Measurements from ENCODE around the gene ACSF3.

Gene ACSF3

DNA sequence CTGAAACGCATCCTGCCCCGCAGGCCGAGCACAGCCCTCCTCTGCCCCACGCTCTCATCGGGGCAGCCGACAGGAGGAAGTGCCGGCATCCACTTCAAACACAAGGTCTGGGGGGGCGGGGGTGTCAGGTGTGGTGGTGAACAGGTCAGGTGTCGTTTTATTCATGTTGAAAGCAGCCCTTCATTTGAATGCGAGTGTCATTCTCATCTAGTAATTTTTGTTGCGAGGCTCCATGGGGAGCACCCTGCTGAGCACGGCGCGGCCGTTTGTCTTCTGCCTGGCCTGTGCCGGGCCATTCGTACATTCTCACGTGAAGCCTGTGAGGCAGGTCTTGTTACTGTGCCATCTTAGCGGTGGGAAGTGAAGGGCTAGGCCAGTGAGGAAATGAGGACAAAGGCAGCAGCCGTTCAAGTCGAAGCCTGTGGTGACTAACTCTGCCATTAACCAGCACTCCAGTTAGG lies 1.9 kb downstream of the ACSF3 start:
- no peak for DNase-seq (ENCODE audit: low spot score)

DNA sequence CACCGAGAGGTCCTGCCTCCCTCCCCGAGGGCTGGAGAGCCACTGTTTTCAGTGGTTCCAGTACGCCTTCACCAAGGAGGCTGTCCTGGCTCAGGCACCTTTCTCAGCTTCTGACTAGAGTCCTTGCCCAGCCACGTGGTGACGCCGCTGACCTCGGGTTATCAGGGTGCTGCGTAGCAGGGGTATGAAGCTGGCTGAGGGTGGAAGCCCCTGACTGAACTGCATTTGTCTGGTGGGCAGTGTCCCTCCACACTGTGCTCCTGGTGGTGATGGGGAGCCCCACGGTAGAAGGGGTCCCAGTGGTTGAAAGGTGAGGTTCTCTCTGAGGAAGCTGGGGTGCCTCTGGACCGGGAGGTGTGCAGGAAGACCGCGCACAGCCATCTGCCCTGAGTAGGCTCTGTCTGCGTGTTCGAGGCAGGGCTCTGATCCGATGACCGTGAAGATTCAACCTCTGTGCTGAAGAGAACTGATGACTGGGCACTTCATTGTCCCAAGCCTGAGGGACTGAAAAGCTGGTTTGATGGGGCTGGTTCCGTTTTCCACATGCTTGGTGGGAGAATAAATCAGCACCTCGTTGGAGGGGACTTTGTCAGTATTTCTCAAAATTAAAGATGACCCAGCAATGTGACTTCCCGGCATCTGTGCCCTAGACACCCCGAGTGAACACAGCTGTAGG lies 2.5 kb downstream of the ACSF3 start:
- no peak for DNase-seq (ENCODE audit: low spot score)

DNA sequence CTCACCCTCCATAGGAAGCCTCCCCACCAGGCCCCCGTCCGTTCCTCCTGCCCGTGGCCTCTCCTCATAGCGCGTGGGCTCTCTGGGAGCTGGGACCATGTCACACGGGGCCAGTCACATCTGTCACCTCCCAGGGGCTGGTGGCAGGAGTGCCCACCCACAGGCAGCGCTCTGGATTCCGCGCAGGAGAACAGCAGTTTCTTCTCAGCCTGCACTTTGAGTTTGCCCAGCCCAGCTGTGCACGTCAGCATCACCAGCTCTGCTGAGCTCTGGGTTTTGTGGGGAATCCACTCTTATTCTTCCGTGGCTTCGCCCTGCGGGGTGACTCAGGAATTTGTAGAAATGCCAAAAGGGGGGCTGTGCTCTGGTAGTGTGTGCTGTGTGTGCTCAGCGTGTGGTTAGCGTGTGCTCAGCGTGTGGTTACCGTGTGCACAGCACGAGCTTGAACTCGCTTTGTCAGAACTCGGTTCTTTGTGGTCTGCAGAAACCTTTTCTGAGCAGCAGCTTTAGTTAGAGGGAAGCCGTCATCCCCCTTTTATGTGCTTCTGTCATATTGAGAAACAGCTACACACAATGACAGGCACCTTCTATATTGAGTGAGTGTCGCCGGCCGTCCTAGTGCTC lies 3.2 kb downstream of the ACSF3 start:
- no peak for DNase-seq (ENCODE audit: low spot score)

DNA sequence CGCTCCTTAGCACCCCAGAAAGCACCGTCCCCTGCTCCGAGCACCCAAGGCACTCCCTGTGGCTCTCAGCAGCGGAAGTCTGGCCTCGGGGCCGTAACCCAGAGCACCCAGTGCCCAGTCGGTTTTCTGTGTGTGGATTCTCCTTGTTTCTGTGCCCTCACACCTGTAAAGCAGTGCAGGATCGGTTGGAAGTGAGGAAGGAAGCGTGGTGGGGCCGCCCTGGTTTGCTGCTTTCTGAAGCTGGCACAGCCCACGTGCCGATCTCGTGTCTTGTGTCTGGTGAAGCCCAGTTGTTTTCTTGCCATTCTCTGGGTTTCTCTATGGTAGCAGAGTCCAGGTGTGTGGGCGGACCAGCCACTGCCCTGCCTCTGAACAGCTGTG lies 3.7 kb downstream of the ACSF3 start:
- DNase-seq (ENCODE audit: low spot score): no peak

DNA sequence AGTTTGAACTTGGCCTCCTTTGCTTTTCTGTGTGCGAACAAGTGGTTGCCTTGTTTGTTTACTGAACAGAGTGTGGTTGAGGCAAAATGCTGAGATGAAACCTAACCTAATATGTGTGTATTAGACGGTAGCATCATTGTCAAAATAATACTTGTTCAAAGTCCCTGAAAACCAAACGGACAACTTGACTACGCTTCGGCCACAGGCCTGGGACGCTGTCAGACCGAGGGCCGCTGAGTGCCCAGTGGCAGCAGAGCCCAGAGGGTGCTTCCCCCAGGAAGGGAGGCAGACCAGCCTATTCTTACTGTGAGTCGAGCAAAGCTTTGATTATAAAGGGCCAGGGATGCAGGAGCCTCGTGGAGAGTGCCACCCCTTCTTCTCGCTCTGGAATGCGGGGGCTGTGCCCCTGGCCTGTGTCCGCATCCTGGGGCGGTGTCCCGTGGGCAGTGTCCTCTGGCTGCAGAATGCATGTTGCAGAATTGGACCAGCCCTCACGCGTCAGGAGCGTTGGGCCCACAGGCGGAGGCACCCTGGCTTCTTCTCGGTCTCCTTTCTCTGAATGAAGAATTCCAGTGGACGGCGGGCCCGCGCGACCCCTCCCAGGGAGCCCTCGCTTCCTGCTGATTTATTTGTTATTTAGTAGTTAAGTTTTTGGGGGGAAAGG lies 5.2 kb downstream of the ACSF3 start:
- DNase-seq (ENCODE audit: low spot score): no peak

DNA sequence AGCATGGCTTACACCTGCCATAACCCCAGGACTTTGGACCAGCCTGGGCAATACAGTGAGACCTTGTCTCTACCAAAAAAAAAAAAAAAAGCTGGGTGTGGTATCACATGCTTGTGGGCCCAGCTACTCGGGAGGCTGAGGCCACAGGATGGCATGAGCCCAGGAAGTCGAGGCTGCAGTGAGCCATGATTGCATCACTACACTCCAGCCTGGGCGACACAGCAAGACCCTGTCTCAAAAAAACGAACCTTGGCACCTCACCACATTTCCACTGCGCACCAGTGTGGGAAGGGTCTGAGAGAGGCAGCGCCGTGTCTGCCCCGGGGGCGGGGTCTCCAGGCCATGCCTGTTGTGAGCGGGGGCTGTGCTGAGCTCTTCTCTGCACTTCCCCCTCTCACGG lies 6.3 kb downstream of the ACSF3 start:
- no peak for DNase-seq (ENCODE audit: low spot score)

DNA sequence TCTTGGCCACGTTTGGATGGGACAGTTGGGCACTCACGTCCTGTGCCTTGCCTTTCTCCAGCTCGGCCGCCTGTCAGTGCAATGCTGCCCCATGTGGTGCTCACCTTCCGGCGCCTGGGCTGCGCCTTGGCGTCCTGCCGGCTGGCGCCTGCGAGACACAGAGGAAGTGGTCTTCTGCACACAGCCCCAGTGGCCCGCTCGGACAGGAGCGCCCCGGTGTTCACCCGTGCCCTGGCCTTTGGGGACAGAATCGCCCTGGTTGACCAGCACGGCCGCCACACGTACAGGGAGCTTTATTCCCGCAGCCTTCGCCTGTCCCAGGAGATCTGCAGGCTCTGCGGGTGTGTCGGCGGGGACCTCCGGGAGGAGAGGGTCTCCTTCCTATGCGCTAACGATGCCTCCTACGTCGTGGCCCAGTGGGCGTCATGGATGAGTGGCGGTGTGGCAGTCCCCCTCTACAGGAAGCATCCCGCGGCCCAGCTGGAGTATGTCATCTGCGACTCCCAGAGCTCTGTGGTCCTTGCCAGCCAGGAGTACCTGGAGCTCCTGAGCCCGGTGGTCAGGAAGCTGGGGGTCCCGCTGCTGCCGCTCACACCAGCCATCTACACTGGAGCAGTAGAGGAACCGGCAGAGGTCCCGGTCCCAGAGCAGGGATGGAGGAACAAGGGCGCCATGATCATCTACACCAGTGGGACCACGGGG lies 7.1 kb downstream of the ACSF3 start:
- no peak for DNase-seq (ENCODE audit: low spot score)

DNA sequence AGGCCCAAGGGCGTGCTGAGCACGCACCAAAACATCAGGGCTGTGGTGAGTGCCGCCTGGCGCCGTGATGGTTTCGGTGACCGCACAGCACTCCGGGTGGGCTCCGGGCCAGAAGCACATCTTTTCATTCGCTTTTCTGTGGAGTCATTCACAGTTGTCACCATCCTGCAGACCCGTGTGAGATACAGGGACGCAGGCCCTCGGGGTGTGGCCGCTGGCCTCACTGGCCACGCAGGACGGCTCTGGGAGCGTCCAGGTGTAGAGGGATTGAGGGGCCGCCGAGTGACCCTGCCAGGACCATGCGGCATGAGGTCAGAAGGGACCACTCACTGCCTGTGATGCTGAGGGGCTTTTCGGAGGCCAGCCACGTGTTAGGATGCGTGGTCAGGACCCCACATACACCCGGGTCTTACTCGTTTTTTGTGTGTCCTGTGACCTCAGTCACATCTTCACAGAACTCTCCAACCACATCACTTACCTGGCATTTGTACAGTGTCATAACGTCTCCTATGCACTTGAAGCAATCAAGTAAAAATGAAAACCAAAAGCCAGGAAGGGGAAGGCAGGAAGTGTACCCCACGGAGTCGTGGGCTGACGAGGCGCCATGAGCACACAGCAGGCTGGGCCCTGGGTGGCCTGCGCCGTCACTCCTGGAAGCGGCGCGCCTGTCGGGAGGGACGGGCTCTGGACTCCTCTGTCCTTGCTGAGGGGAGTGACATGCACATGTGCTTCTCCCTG lies 7.8 kb downstream of the ACSF3 start:
- no peak for DNase-seq (ENCODE audit: low spot score)

DNA sequence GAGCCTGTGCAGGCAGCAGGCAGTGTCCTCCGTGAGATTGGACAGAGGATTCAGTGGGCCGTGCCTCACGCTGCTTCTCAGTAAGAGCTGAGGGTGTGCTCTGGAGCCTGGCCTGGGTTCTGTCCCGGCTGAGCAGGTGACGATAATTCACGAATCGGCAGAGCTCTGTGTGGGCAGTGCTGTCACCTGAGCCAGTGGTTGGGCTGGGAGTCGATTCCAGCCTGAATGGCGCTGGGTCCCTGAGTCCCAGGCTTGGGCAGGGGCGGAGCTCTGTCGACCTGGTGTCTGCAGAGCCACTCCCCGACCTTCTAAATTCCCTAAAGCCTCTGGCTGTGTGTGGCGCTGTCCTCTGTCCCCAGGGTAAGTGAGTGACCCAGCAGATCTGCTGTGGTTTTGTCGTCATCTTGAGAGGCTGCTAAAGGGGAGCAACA lies 8.4 kb downstream of the ACSF3 start:
- no peak for DNase-seq (ENCODE audit: low spot score)

DNA sequence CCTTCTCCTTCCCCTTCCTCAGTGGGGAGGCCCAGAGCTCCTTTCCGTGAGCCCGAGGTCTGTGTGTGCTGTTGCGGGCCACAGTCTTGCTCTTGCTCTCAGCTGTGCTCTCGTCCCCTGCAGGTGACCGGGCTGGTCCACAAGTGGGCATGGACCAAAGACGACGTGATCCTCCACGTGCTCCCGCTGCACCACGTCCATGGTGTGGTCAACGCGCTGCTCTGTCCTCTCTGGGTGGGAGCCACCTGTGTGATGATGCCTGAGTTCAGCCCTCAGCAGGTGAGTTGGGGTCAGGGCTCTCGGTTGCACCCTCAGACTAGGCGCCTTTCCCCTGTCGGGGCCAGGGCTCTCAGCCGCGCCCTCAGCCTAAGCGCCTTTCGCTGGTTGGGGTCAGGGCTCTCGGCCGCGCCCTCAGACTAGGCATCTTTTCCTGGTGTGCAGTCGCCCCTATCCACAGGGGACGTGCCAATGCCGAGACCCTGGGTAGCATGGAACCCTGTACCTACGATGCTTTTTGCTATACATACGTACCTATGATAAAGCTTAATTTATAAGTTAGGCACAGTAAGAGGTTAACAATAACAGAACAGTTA lies 8.9 kb downstream of the ACSF3 start:
- DNase-seq (ENCODE audit: low spot score): no peak

DNA sequence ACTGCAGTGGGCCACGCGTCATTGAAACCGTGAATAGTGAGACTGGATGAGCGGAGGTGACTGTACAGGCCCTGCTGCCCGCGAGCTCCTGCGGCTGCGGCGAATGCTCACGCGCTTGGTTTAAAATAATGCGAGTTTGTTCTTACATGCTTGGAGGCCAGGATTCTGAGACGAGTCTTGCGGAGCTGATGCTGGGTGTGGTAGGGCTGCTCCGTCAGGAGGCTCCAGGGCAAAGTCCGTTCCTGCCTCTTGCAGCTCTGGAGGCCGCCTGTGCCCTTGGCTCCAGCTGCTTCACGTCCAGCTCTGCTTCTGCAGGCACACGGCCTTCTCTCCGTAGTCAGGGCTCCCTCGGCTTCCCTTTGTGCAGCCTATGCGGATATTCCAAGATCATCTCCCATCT lies 9.5 kb downstream of the ACSF3 start:
- no peak for DNase-seq (ENCODE audit: low spot score)

DNA sequence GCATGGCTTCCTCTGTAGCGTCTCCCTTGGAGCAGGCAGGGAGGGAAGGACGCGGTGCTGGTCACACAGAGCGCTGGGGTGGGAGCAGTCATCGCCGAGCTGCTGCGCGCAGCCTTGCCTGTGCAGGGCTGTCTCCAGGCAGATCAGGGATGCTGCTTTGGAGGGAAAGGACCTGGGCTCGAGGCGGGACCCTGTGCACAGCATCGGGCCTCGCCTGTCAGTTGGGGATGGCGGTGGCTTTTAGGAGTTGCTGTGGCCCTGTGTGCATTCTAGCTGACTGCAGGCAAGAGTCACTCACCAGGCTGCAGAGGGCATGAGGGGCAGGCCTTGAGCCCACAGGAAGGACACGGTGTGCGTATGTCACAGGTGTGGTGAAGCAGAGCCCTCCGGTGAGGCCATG lies 10.1 kb downstream of the ACSF3 start:
- no peak for DNase-seq (ENCODE audit: low spot score)

DNA sequence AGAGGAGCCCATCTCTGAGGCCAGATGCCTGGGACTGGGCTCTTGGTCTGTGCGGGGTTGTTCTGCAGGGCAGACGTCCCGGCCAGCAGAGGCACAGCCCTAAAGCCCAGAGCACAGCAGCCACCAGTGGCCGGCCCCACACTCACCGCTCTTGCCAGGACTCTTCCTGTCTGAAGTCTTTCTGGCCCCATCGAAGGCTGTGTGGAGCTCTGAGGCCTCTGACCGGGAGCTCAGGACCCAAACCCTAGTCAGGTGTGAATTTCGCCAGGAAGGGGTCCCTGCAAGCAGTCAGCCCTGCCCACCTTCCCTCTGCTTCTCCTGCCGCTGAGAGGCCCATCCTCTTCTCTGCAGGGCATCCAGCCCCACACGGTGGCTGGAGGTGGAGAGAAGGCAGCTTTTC lies 10.7 kb downstream of the ACSF3 start:
- DNase-seq (ENCODE audit: low spot score): no peak

DNA sequence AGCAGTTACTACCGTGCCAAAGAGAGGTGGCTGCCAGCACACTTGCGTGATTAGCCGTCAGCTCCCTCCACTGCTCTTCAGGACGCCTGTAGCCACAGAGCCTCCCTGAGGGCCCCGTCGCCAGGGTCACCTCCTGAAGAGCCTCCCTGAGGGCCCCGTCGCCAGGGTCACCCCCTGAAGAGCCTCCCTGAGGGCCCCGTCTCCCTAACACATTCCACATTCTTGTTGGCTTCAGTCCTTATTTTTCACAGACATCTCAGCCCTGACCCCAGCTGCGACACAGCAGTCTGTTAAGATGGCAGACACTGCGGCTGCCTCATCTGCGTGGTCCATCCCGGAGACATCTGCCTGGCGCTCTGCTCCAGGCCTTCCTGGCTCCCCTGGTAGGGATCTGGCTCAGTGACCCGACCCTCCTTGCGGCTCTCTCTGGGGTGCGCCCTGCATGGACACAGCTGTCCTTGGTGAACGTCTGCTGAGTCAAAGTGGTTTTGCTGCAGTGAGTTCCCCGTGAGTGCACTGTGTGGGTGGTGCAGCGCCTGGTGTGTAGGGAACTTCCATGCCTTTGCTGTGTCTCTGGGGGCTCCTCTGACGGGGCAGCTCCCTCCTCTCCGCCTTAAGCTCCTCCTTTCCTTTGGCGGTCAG lies 11.4 kb downstream of the ACSF3 start:
- no peak for DNase-seq (ENCODE audit: low spot score)

DNA sequence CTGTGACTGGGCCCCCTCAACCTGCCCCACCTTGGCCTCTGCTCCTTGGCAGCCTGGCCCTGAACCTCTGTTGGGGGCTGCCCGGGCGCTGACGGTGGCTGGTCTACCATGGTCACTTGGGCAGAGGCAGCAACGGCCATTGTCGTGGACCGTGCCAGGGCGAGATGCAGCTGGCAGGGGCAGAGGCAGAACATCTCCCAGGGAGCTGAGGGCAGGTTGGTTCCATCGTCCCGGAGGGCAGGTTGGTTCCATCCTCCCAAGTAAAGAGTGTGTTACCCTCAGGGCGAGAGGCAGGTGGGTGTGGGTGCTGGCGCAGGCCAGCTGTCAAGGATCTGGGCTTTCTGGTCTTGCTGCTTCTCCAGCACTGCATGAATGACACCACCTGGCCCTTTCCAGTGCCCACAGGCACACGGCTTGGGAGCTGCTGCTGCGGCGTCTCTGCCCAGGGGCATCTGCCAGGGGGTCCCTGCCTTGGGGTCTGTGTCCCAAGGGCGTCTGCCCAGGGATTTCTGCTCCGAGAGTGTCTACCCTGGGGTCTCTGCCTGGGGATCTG lies 12.0 kb downstream of the ACSF3 start:
- no peak for DNase-seq (ENCODE audit: low spot score)

DNA sequence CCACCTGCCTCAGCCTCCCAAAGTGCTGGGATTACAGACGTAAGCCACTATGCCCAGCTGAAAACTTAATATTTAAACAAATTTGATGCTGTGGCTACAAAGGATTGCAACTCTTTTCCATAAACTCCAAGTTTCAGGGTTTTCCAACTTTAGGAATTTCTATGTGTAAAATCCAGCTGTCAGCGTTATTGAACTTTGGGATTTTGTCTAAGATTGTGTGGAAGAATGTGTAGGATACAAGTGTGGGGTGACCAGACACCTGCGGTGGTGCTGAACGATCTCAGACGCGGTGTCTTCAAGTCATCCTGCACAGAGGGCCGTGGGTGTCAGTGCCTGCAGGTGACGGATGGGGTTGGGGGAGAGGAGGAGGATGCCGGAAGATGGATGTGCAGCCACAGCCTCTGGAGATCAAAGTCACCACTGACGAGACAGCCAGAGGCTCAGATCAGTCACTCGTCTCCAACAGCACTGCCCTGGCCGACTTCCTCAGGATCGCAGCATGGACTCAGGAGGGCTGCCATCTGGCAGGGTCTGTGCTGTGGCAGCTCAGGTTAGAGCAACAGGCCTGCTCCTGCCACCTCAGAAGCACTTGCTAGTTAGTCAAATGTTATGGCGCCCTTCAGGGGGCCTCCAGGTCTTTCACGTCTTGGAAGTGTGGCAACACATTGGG lies 13.0 kb downstream of the ACSF3 start:
- DNase-seq (ENCODE audit: low spot score): no peak

DNA sequence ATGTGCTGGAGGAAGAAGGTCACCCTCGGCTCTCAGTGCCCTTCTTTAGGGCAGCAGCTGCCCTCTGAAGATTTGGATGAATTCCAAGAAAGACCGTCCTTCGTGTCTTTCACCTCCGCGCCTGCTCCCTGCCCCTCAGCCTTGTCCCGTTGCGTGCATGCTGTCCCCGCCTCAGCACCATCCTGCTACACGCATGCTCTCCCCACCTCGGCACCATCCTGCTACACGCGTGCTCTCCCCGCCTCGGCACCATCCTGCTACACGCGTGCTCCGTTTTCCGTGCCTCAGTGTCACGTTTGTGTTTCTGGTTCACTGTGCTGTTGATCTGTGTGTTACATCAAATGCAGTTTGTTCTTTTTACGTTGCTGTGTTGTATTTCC lies 13.5 kb downstream of the ACSF3 start:
- no peak for DNase-seq (ENCODE audit: low spot score)

DNA sequence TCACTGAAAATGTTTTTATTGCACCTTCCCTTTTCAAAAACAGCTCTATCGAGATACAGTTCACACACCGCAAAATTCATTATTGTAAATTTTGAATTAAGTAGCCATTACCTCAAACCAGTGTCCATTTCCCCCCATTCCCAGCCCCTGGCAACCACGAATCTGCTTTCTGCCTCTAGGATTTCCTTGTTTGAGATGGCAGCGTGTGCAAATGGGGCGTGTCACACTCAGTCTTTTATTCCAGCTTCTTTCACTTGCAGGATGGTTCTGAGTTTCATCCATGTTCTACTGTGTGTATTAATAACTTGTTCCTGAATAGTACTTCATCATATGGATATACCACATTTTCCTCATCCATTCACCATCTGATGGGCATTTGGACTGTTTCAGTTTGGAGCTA lies 14.8 kb downstream of the ACSF3 start:
- no peak for DNase-seq (ENCODE audit: low spot score)

DNA sequence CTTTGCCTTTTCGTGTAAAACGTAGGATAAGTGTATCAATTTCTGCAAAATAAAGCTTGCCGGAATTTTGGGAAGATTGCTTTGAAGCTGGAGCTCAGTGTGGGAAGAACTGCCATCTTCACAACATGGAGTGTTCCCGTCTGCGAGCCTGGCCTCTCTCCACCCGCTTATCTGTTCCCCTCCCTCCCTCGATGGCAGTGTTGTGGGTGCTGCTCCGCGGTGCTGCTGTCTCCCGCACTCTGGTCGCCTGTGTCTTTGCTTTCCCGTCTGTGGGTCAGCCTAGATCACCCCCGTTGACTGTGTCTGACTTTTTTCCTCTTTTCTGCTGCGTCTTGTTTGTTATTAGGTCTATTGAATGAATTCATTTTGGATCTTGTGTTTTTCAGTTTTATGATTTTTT lies 17.0 kb downstream of the ACSF3 start:
- DNase-seq (ENCODE audit: low spot score): no peak

DNA sequence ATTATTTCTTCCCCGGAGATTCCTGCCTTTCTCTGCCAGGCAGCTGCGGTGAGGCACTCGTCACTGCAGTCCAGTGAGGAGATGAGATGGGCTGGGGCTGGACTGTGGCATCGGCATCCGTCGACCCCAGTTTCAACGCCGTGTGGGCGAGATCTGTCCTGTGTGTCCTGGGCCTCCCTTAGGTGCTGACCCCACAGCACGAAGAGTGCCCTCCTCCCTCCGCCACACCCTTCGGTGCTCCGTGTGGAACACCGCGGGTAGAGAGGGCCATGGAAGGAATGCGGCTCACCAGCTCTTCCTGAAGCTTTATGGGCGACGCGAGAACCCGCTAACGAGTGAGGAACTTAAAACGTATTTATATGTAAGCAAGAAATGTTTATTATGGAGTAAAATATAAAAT lies 17.6 kb downstream of the ACSF3 start:
- no peak for DNase-seq (ENCODE audit: low spot score)

All from SK-N-DZ (cell line).